ENCODE data around the gene TFB2M.

GRCh38 chr1:246533371-246533905, 32.6 kb downstream of the TFB2M start:
- TF ChIP-seq POLR2A (IDR thresholded peaks at IDR 0.05; ENCODE audit: extremely low read depth, insufficient read length) = no peak
- TF ChIP-seq CTCF (IDR thresholded peaks at IDR 0.05; ENCODE audit: low read depth, low read length) = no peak
- no peak for TF ChIP-seq MAX (IDR thresholded peaks at IDR 0.05; ENCODE audit: low read depth, low read length)
